Astrocyte (in vitro differentiated cells and primary cell): Measurements from ENCODE around the gene GJC3. TPM values are rescaled to one million over a fixed set of nuclear protein-coding genes. Genes with fewer than 3 reads are reported as not detected.

Experiments used
- DNase-seq: peaks from one replicate; pipeline ENCODE4 v3.0.0-alpha.2; 2010; ENCODE audit warnings: low read depth
- FAIRE-seq: peaks from 2 replicates; lab custom pipeline; 2011; peaks lifted over from hg19 to GRCh38; lab: Jason Lieb, UNC
- H2AFZ ChIP-seq: 2 replicates; pipeline ENCODE4 v1.6.0; 2012; ENCODE audit warnings: low read depth, low read length, inconsistent platforms
- H3K27ac ChIP-seq: 2 replicates; pipeline ENCODE4 v1.5.1; 2011; ENCODE audit warnings: low read depth, low read length, inconsistent platforms
- H3K27me3 ChIP-seq: 2 replicates; pipeline ENCODE4 v1.6.0; 2011; ENCODE audit warnings: low read length, inconsistent platforms; ENCODE audit not compliant: insufficient read depth
- H3K36me3 ChIP-seq: 2 replicates; pipeline ENCODE4 v1.5.1; 2011; ENCODE audit warnings: low read length, inconsistent platforms; ENCODE audit not compliant: insufficient read depth
- H3K4me1 ChIP-seq: 2 replicates; pipeline ENCODE4 v1.5.1; 2011; ENCODE audit warnings: low read length, inconsistent platforms; ENCODE audit not compliant: insufficient read depth
- H3K4me2 ChIP-seq: 2 replicates; pipeline ENCODE4 v1.6.0; 2012; ENCODE audit warnings: low read length, inconsistent platforms
- H3K4me3 ChIP-seq: 2 replicates; pipeline ENCODE4 v1.5.1; 2011; ENCODE audit warnings: low read depth, mild to moderate bottlenecking, low read length, inconsistent platforms; ENCODE audit not compliant: insufficient read depth
- H3K79me2 ChIP-seq: 2 replicates; pipeline ENCODE4 v1.6.0; 2012; ENCODE audit warnings: mild to moderate bottlenecking, low read length, inconsistent platforms; ENCODE audit not compliant: insufficient read depth
- H3K9ac ChIP-seq: 2 replicates; pipeline ENCODE4 v1.6.0; 2012; ENCODE audit warnings: mild to moderate bottlenecking, low read length, inconsistent platforms
- H3K9me3 ChIP-seq: 2 replicates; pipeline ENCODE4 v1.5.1; 2012; ENCODE audit warnings: low read depth, mild to moderate bottlenecking, low read length, inconsistent platforms; ENCODE audit not compliant: insufficient read depth
- H4K20me1 ChIP-seq: 2 replicates; pipeline ENCODE4 v1.6.0; 2012; ENCODE audit warnings: low read length, inconsistent platforms; ENCODE audit not compliant: insufficient read depth
- H3K27ac Mint-ChIP-seq: one replicate; pipeline ENCODE4 v1.8.0; 2021; ENCODE audit warnings: mild to moderate bottlenecking, mixed read lengths; ENCODE audit not compliant: unreplicated experiment
- H3K27me3 Mint-ChIP-seq: one replicate; pipeline ENCODE4 v1.8.0; 2021; ENCODE audit warnings: low read depth, mixed read lengths; ENCODE audit not compliant: unreplicated experiment
- H3K36me3 Mint-ChIP-seq: one replicate; pipeline ENCODE4 v1.8.0; 2021; ENCODE audit warnings: low read depth, mixed read lengths; ENCODE audit not compliant: unreplicated experiment
- H3K4me1 Mint-ChIP-seq: one replicate; pipeline ENCODE4 v1.8.0; 2021; ENCODE audit warnings: low read depth, mixed read lengths; ENCODE audit not compliant: unreplicated experiment
- H3K4me3 Mint-ChIP-seq: one replicate; pipeline ENCODE4 v1.8.0; 2021; ENCODE audit warnings: mild to moderate bottlenecking, moderate library complexity, mixed read lengths; ENCODE audit not compliant: unreplicated experiment
- H3K9me3 Mint-ChIP-seq: one replicate; pipeline ENCODE4 v1.8.0; 2021; ENCODE audit warnings: mild to moderate bottlenecking, mixed read lengths; ENCODE audit not compliant: unreplicated experiment
- EZH2 ChIP-seq: IDR thresholded peaks from 2 replicates; pipeline ENCODE4 v1.6.1; 2012; ENCODE audit warnings: mild to moderate bottlenecking, low read length, inconsistent platforms; ENCODE audit not compliant: insufficient read depth
- total RNA-seq: library from RNA; stranded (reverse); gene quantifications from 2 replicates; pipeline ENCODE4 v1.2.1, GENCODE V29; 2021
- TF ChIP-seq, protein P1 (sequence below): IDR thresholded peaks from 2 replicates; pipeline ENCODE4 v1.5.1; 2011; ENCODE audit warnings: low read depth, mild to moderate bottlenecking, inconsistent platforms, low read length, moderate library complexity; ENCODE audit not compliant: insufficient read depth

GJC3 gene
- total RNA-seq, 1 donor from 2014 or later, result not detected

DNA sequence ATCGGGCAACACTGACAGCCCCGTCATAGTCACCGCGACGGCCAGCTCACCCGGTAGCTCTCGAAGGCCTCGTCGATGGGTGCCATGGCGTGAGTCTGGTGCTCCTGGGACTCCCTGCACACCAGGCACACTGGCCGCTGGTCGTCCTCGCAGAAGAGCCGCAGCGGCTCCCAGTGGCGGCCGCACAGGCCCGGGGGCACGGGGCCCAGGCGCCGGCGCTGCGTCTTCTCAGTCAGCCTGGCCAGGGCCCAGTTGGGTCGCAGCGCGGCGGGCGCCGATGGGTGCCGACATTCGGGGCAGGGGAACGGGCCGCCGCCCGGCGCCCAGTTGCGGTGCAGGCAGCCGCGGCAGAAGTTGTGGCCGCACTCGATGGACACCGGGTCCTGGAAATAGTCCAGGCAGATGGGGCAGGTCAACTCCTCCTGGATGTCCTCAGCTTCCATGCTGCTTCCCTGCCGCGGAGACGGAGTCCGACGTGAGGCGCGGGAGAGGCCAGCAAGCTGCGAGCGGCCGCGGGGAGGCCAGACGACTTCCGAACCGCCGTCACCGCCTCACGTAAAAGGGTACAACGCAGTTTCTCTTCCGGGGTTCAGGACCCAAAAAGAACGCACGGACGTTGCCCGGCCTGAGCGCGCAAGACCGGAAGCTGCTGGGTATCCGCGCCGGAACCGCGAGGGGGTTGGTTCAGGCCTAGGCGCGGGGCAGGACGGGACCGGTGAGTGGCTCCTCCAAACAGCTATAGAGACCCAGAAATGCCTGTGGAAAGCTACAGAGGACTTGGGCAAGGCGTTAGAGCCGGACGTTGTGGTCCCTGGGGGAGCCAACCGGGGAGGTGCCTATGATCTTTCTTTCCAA is 10.2 kb downstream of the GJC3 start, which contains the start of gene TRIM4:
Gene TRIM4, minus strand, starts transcription at position 572 of the 855 bp plus-strand sequence. Its CDS starts 129 bp downstream, at position 443.
- peaks cover 52% of the 10 kb centered on the region for H3K79me2 ChIP-seq
- TF ChIP-seq, protein P1, sequence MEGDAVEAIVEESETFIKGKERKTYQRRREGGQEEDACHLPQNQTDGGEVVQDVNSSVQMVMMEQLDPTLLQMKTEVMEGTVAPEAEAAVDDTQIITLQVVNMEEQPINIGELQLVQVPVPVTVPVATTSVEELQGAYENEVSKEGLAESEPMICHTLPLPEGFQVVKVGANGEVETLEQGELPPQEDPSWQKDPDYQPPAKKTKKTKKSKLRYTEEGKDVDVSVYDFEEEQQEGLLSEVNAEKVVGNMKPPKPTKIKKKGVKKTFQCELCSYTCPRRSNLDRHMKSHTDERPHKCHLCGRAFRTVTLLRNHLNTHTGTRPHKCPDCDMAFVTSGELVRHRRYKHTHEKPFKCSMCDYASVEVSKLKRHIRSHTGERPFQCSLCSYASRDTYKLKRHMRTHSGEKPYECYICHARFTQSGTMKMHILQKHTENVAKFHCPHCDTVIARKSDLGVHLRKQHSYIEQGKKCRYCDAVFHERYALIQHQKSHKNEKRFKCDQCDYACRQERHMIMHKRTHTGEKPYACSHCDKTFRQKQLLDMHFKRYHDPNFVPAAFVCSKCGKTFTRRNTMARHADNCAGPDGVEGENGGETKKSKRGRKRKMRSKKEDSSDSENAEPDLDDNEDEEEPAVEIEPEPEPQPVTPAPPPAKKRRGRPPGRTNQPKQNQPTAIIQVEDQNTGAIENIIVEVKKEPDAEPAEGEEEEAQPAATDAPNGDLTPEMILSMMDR, result no peak
- no peak for TF ChIP-seq EZH2

DNA sequence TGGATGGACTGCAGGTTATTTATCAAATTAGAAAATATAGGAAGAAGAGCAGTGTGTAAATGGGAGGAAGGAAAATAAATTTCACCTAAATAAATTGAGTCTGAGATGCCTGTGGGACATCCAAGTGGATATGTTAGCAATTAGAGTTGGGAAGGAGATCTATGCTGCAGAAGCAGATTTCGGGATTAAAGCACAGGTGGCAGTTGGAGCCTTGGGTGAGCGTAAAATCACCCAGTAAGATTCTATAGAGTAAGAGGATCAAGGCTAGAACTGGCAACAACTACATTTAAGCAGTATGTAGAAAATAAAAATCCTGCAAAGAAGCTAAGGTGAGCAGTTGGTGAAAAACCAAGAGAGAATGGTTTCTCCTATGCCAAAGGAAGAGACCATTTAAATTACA is 18.4 kb downstream of the GJC3 start:
- H3K4me3 ChIP-seq, result no peak overlapping the region
- FAIRE-seq, result no peak

More for the DNA sequence above, 10.2 kb downstream of the GJC3 start, which contains the start of gene TRIM4:
- H3K9me3 ChIP-seq, result no peaks in the 10 kb centered on the region
- H3K9me3 Mint-ChIP-seq, result peaks cover 8% of the 10 kb centered on the region
- peak within 1 kb of the TSS; percentile 91 for H3K9ac ChIP-seq
- H3K36me3 ChIP-seq, result no peaks in the 10 kb centered on the region
- H3K27me3 ChIP-seq, result no peaks in the 10 kb centered on the region
- H3K27ac ChIP-seq, result peak within 1 kb of the TSS; percentile 69
- peak within 1 kb of the TSS; percentile 22 for H3K27ac Mint-ChIP-seq
- peaks cover 1% of the 10 kb centered on the region for H3K36me3 Mint-ChIP-seq
- H3K4me1 ChIP-seq, result peaks cover 7% of the 10 kb centered on the region
- H3K4me2 ChIP-seq, result peak within 1 kb of the TSS; percentile 86
- peak within 1 kb of the TSS; percentile 80 for H2AFZ ChIP-seq
- peak within 1 kb of the TSS; percentile 87 for H3K4me3 Mint-ChIP-seq
- H3K4me3 ChIP-seq, result peak within 1 kb of the TSS; percentile 80
- FAIRE-seq (no peak), DNase-seq (peak; percentile 91)
- H4K20me1 ChIP-seq, result peaks cover 40% of the 10 kb centered on the region
- peaks cover 10% of the 10 kb centered on the region for H3K27me3 Mint-ChIP-seq
- no peaks in the 10 kb centered on the region for H3K4me1 Mint-ChIP-seq

More for the DNA sequence above, 18.4 kb downstream of the GJC3 start:
- TF ChIP-seq, protein P1, result no peak
- TF ChIP-seq EZH2, result no peak
- Histone ChIP-seq H3K36me3 (peaks cover 29% of the 10 kb centered on the region), H3K27ac (no peak overlapping the region), H3K79me2 (peaks cover 63% of the 10 kb centered on the region), H3K4me1 (no peaks in the 10 kb centered on the region), H3K27me3 (no peaks in the 10 kb centered on the region), H3K9ac (no peak overlapping the region), H4K20me1 (peaks cover 68% of the 10 kb centered on the region), H3K9me3 (no peaks in the 10 kb centered on the region), H2AFZ (no peak overlapping the region), H3K4me2 (no peak overlapping the region)
- H3K27ac Mint-ChIP-seq, result no peak overlapping the region
- H3K36me3 Mint-ChIP-seq, result peaks cover 2% of the 10 kb centered on the region
- H3K27me3 Mint-ChIP-seq, result peaks cover 6% of the 10 kb centered on the region
- no peaks in the 10 kb centered on the region for H3K4me1 Mint-ChIP-seq
- DNase-seq, result no peak
- H3K4me3 Mint-ChIP-seq, result no peak overlapping the region
- H3K9me3 Mint-ChIP-seq, result peaks cover 2% of the 10 kb centered on the region
